GM12875 (cell line): ENCODE measurements around the gene FAM131C.

ENCODE experiments used
- H3K4me3 ChIP-seq: one replicate; pipeline ENCODE4 v1.5.1; 2011; ENCODE audit warnings: low read depth, low read length, control low read depth
- TF ChIP-seq, protein P1 (sequence below): IDR thresholded peaks from 2 replicates; pipeline ENCODE4 v1.5.1; 2011; ENCODE audit warnings: low read depth, mild to moderate bottlenecking, control low read depth, inconsistent platforms, low read length, moderate library complexity, borderline replicate concordance; ENCODE audit not compliant: insufficient read depth

FAM131C gene

GRCh38 chr1:16091296-16091695, 17.8 kb upstream of the FAM131C start:
- TF ChIP-seq, protein P1, sequence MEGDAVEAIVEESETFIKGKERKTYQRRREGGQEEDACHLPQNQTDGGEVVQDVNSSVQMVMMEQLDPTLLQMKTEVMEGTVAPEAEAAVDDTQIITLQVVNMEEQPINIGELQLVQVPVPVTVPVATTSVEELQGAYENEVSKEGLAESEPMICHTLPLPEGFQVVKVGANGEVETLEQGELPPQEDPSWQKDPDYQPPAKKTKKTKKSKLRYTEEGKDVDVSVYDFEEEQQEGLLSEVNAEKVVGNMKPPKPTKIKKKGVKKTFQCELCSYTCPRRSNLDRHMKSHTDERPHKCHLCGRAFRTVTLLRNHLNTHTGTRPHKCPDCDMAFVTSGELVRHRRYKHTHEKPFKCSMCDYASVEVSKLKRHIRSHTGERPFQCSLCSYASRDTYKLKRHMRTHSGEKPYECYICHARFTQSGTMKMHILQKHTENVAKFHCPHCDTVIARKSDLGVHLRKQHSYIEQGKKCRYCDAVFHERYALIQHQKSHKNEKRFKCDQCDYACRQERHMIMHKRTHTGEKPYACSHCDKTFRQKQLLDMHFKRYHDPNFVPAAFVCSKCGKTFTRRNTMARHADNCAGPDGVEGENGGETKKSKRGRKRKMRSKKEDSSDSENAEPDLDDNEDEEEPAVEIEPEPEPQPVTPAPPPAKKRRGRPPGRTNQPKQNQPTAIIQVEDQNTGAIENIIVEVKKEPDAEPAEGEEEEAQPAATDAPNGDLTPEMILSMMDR = no peak

DNA sequence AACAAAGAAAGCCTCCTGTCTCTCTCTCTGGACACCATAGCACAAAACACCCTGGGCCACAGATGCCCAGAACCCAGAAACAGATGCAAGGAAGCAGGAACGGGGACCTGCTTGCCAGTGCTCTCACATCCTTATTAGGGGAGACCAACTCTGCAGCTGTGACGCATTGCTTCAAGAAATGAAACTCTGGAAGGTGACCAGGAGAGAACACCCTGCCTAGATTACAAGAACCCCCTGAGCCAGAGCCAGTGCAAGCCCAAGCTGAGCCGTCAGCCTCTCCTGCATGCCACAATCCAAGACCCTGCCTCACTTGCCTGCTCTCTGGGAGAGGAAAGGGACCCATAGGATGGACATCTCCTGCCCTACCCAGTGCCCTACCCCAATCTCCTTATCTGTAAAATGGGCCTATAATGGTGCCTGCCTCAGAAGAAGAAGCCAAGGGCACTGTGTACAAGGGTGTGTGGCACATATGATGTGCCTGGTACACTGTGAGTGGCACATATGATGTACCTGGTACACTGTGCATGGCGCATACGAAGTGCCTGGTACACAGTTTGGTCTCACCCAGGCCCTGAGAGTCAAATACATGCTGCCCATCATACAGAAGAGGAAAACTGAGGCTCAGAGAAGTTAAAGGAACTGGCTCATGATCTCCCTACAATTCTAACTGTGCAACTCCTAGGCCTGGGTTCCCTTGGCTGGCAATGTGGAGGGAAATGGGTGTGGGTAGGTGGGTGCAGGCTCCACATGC, 16.8 kb upstream of the FAM131C start:
- TF ChIP-seq, protein P1 = no peak
- no peak overlapping the region for H3K4me3 ChIP-seq

More at GRCh38 chr1:16091296-16091695, 17.8 kb upstream of the FAM131C start:
- no peak overlapping the region for H3K4me3 ChIP-seq

DNA sequence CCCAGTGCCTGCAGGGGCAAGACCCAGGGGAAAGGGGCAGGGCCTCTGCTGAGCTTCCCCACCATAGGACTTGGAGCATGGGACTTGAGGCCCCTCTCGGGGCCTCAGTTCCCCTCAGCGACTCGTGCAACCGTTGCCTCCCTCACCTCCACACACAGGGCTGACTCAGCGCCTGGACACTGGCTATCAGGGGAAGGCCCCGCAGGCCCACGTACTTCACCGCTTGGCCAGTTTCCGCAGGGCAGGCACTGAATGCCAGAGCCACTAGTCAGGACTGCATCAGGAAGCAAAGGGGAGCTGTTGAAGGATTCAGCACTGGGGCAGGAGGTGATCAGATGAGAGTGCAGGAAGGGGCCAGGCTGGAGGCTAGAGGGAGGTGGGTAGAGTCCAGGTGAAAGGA, 15.5 kb upstream of the FAM131C start:
- TF ChIP-seq, protein P1 = no peak
- H3K4me3 ChIP-seq = no peak overlapping the region

- no peak overlapping the region for H3K4me3 ChIP-seq
- TF ChIP-seq, protein P1 = no peak
Observed at GRCh38 chr1:16088351-16088911, 15.0 kb upstream of the FAM131C start.

DNA sequence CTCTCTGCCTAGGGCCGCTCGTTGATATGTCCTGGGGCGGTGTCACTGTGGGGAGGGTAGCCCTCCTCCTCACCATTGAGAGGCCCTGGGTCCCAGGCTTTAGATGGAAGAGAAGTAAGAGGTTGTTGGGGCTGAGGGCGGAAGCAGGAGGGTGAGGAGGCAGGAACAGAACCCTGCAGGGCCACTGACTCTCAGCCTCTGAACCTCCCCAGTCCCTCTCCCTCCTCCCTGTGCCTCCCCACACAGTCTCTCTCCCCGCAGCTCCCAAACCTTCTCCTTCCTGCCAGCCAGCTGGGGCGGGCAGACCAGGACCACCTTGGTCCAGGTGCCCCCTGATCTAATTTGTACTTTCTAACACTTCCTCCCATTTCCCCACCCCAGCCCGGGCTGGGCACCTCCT, 14.3 kb upstream of the FAM131C start:
- H3K4me3 ChIP-seq = no peak overlapping the region
- TF ChIP-seq, protein P1 = no peak

GRCh38 chr1:16085522-16085921, 12.1 kb upstream of the FAM131C start:
- TF ChIP-seq, protein P1 = no peak
- no peak overlapping the region for H3K4me3 ChIP-seq

DNA sequence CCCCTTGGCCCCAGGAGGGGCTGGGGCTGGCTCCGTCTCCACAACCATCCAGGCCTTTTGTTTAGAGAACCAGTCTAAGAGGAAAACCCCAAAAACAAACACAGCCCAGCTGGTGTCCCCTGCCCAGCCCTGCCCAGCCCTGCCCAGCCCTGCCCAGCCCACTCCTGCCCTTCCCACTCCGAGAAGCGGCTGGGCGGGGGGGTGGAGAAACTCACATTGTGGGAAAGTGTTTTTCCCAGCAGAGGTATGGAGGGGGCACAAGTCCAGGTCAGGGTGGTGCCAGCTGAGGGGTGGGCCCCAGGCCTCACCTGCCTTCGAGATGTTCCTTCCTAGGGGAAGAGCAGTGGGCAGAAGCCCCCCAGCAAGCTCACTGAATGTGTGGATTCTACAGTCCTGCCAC, 10.0 kb upstream of the FAM131C start:
- TF ChIP-seq, protein P1 = no peak
- H3K4me3 ChIP-seq = no peak overlapping the region
